Kidney capillary endothelial cell (primary cell): ENCODE data around the gene IL17RA.
"Not testable (repeated sequence)": the region's sequence is repeated elsewhere in the genome, so short reads cannot be mapped to it uniquely, and the experiment has no call there.

ENCODE experiments used
- DNase-seq: peaks from one replicate; pipeline ENCODE4 v3.0.0-alpha.2; 2018; ENCODE audit warnings: low spot score

Gene IL17RA

GRCh38 chr22:17084554-17085276 lies at the start of gene IL17RA:
TSS of gene IL17RA (plus strand) at chr22:17085000. CDS start at chr22:17085092, 92 bp downstream.
- DNase-seq = peak; percentile 75

GRCh38 chr22:17035246-17035645 lies 49.6 kb upstream of the IL17RA start:
- DNase-seq = no peak

GRCh38 chr22:17035976-17036841 lies 48.6 kb upstream of the IL17RA start:
- DNase-seq = not testable (repeated sequence)

GRCh38 chr22:17036842-17037711 lies 47.7 kb upstream of the IL17RA start:
- DNase-seq = not testable (repeated sequence)

- no peak for DNase-seq
These were observed 41.3 kb upstream of the IL17RA start for GRCh38 chr22:17043521-17043920.

- DNase-seq = no peak
These were observed 38.0 kb upstream of the IL17RA start for GRCh38 chr22:17046566-17047348.

- no peak for DNase-seq
These were observed 37.1 kb upstream of the IL17RA start for GRCh38 chr22:17047656-17048055.

GRCh38 chr22:17056058-17056457 lies 28.7 kb upstream of the IL17RA start:
- DNase-seq = no peak

GRCh38 chr22:17056807-17057206 lies 28.0 kb upstream of the IL17RA start:
- no peak for DNase-seq

GRCh38 chr22:17057959-17058814 lies 26.6 kb upstream of the IL17RA start:
- DNase-seq = peak; percentile 63

- no peak for DNase-seq
These were observed 24.7 kb upstream of the IL17RA start for GRCh38 chr22:17060126-17060525.

- DNase-seq = peak; percentile 68
These were observed 21.2 kb upstream of the IL17RA start for GRCh38 chr22:17063411-17064106.

GRCh38 chr22:17064498-17065100 lies 20.2 kb upstream of the IL17RA start:
- no peak for DNase-seq

- no peak for DNase-seq
These were observed 19.4 kb upstream of the IL17RA start for GRCh38 chr22:17065433-17065832.

- DNase-seq = no peak
These were observed 11.9 kb upstream of the IL17RA start for GRCh38 chr22:17072877-17073276.

- DNase-seq = no peak
These were observed 10.2 kb upstream of the IL17RA start for GRCh38 chr22:17074648-17075002.

GRCh38 chr22:17077255-17077654 lies 7.5 kb upstream of the IL17RA start:
- DNase-seq = no peak

GRCh38 chr22:17079572-17079971 lies 5.2 kb upstream of the IL17RA start:
- DNase-seq = no peak

- DNase-seq = no peak
These were observed 1.5 kb upstream of the IL17RA start for GRCh38 chr22:17083255-17083654.
